H1 (cell line): Measurements from ENCODE around the gene PLCB2. TPM values are rescaled to one million over a fixed set of nuclear protein-coding genes. Genes with fewer than 3 reads are reported as not detected.

Source experiments
- RNF2 ChIP-seq: fragments of 200-900, 300-1000 bp; sonication (generic); IDR thresholded peaks from 2 replicates; pipeline ENCODE4 v1.7.1; 2016; ENCODE audit warnings: borderline replicate concordance, low read depth, mild to moderate bottlenecking, antibody characterized with exemption, low read length; ENCODE audit not compliant: poor library complexity, severe bottlenecking; ENCODE audit errors: missing control alignments
- polyA plus RNA-seq, 7 experiments: library from polyadenylated mRNA; depleted of rRNA in 3 of 7; stranded (reverse) in 5 of 7; unstranded in 2 of 7; fragments of >200 nt in 5 of 7; fragments of 200-250 nt in 2 of 7; gene quantifications; 1 replicate in 5 of 7; 2 replicates in 1 of 7; 4 replicates in 1 of 7; pipeline versions ENCODE4 v1.2.1 to v1.2.3, GENCODE V29; 2011 to 2013; ENCODE audit warnings: missing spikeins in 2 of 7, mixed read lengths in 2 of 7
- total RNA-seq: library from RNA; stranded (reverse); fragmentation: NEBNext Ultra II Directional; extraction: Animal tissue kit (Norgen Biotek cat#: 25700); gene quantifications from 2 replicates; pipeline ENCODE4 v1.2.1, GENCODE V29; 2021

PLCB2 gene
- total and polyA plus RNA-seq, 2 of the 8 experiments (the other 6 are each of a cell fraction or from before 2014, with no cell fraction given): 7.2 to 8.4 TPM

GRCh38 chr15:40248006-40248783 is 59.5 kb downstream of the PLCB2 start (continued):
- no peak for TF ChIP-seq RNF2
